Measurements from ENCODE around the gene SAMD3.

DNA sequence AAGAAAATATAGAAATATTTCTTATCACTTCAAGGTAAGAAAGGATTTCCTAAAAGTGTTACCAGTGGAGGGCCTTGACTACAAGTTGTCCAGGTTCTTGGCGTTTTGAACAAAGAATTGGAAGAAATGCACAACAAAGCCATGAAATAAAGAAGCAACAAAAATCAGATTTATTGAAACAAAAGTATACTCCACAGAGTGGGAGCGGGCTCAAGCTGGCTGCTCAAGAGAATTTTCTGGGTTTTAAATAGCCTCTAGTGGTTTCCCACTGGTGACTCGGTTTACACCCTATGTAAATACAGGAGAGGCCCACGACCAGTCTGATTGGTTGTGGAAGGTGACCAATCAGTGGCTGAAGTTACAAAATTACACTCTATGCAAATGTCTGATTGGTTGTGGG is 64.2 kb downstream of the SAMD3 start:
- TF ChIP-seq SIN3A (IDR thresholded peaks at IDR 0.05; ENCODE audit: borderline replicate concordance, insufficient read depth, low read length) (no peak), TAF1 (IDR thresholded peaks at IDR 0.05; ENCODE audit: borderline replicate concordance, insufficient read depth, low read length) (no peak)
